Measurements from ENCODE around the gene GPR142.

GPR142 gene

GRCh38 chr17:74345433-74346241 is 21.7 kb upstream of the GPR142 start:
- peak; percentile 26 for DNase-seq

DNA sequence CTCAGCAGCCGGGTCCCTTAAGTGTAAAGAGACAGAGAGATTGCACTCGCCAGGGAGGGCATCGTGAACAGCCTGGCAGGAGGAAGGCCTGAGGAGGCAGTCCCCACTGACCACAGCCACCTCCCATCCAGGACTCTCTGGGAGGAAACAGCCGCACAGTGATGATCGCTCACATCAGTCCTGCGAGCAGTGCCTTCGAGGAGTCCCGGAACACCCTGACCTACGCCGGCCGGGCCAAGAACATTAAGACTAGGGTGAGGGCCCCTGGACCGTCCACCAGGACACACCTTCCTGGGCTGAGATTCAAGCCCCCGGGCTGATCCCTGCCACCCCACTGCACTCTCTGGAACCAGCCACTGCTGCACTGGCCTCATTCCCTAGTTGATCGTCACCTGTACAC is 19.7 kb upstream of the GPR142 start:
- no peak for DNase-seq

DNA sequence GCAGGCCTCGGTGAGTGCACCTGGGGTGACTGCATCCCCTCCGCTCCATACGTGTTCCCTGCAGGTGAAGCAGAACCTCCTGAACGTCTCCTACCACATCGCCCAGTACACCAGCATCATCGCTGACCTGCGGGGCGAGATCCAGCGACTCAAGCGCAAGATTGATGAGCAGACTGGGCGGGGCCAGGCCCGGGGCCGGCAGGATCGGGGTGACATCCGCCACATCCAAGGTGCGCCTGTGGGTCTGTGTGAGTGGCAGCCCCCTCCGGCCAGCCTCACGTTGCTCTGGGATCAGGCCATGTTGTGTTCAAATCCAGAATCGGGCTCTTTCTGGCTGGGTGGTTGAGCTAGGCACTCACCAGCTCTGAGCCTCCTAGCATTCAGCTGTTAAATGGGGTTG is 18.2 kb upstream of the GPR142 start:
- DNase-seq = no peak

GRCh38 chr17:74350486-74350885 is 16.8 kb upstream of the GPR142 start:
- DNase-seq = no peak

DNA sequence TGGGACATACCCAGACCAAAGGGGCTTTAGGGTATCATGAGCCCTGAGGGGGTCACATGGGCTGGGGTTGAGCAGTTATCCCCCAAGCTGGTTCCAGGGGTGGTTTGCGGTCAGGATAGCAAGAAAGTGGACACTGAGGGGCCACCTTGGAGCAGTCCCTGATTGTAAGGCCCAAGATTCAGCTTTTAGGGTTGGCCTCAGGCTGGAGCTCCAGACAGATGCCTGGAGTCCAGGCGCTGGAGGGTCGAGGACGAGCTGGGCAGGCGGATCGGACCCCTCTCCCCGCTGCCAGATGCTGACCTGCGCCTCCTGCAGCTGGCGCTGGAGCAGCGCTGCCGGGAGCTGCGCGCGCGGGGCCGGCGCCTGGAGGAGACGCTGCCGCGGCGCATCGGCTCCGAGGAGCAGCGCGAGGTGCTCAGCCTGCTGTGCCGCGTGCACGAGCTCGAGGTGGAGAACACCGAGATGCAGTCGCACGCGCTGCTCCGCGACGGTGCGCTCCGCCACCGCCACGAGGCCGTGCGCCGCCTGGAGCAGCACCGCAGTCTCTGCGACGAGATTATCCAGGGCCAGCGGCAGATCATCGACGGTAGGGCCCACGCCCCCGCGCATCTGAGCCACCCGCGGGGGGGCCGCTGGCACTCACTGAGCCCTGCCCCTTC is 15.6 kb upstream of the GPR142 start:
- no peak for DNase-seq

- DNase-seq = no peak
These were observed 13.8 kb upstream of the GPR142 start for GRCh38 chr17:74353446-74354060.

DNA sequence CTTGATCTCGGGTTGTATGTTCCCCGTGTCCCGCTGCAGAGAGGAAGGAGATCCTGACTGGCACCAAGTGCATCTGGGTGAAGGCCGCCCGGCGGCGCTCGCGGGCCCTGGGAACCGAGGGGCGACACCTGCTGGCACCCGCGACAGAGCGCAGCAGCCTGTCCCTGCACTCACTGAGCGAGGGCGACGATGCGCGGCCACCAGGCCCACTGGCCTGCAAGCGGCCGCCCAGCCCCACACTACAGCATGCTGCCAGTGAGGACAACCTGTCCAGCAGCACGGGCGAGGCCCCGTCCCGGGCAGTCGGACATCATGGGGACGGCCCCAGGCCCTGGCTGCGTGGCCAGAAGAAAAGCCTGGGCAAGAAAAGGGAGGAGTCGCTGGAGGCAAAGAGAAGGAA is 13.2 kb upstream of the GPR142 start:
- no peak for DNase-seq

GRCh38 chr17:74354561-74354960 is 12.7 kb upstream of the GPR142 start:
- no peak for DNase-seq

GRCh38 chr17:74355065-74355464 is 12.2 kb upstream of the GPR142 start:
- DNase-seq = no peak

DNA sequence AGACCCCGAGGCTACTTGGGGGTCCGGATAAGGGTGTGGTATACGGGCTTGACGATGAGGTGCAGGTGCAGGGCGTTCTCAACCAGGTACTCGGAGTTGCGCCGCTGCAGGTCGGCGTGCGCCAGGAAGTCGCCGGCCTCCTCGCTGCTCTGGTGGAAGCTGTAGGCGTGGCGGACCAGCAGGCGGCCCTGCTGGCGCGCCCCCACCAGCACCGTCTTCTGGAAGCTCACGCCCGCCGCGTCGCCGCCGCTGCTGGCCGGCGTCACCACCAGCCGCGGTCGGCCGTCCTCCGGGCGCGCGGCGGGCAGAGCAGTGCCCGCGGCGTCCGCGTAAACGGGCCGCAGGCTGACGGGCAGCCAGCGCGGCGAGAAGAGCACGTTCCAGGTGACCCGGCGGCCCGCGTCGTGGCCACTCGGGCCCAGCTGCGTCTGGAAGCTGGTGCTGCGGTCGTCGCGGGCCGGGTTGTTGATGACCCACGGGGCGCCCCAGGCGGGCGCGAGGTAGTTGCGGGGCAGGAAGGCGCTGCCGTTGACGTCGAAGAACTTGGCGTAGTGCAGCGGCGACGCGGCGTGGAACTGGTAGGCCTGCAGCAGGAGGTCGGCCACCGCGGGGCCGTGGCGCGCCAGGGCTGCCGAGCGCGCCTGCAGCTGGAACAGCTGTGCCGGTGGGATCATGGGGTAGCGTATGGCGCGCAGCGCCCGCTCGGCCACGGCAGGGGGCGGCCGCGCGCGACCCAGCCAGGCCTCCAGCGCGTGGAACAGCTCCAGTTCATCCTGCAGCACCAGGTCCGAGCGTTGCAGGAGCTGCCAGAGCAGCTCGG is 10.4 kb upstream of the GPR142 start:
- DNase-seq = no peak

GRCh38 chr17:74357466-74357809 is 9.9 kb upstream of the GPR142 start:
- no peak for DNase-seq

- no peak for DNase-seq
These were observed 8.6 kb upstream of the GPR142 start for GRCh38 chr17:74358697-74359096.

- DNase-seq = no peak
These were observed 7.4 kb upstream of the GPR142 start for GRCh38 chr17:74359916-74360315.

DNA sequence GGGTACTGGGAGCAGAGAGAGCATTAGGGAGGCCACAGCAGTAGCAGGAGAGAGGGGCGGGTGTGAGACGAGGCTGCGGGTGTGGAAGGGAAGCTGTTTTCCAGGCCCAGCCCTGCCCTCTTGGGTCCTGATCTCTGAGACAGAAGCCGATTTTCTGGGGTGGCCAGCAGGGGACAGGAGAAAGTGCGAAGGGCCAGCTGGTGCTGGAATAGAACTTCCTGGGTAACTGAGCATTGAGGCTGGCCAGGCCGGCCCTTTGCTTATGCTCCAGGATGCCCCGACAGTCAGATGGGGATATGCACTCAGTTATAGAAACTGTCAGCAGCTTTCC is 6.4 kb upstream of the GPR142 start:
- DNase-seq = no peak

GRCh38 chr17:74361230-74362068 is 5.9 kb upstream of the GPR142 start, which contains the start of gene BTBD17:
TSS of gene BTBD17 (minus strand) at chr17:74361868. CDS start at chr17:74361819, 49 bp downstream.
- peak; percentile 88 for DNase-seq

DNA sequence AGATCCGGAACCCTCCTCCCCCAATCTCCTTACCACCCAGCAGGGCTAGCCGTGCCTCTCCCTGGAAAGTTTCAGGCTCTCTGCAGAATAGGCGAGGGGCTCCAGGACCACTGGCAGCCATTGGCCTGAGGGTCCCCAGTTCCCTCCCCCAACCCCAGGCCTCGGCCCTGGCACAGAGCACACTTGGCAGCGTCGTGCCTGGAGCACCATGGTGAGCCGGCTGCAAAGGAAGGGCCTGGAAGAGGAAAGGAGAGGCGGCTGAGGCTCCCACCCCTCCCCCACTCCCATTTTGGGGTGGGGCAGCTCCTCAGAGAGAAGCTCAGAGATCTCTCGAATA is 5.3 kb upstream of the GPR142 start:
- no peak for DNase-seq

- DNase-seq = peak; percentile 72
These were observed 4.4 kb upstream of the GPR142 start for GRCh38 chr17:74362810-74363498.

- peak; percentile 68 for DNase-seq
These were observed 1.2 kb downstream of the GPR142 start for GRCh38 chr17:74368341-74369081.

GRCh38 chr17:74369221-74369620 is 1.9 kb downstream of the GPR142 start:
- peak; percentile 59 for DNase-seq

DNA sequence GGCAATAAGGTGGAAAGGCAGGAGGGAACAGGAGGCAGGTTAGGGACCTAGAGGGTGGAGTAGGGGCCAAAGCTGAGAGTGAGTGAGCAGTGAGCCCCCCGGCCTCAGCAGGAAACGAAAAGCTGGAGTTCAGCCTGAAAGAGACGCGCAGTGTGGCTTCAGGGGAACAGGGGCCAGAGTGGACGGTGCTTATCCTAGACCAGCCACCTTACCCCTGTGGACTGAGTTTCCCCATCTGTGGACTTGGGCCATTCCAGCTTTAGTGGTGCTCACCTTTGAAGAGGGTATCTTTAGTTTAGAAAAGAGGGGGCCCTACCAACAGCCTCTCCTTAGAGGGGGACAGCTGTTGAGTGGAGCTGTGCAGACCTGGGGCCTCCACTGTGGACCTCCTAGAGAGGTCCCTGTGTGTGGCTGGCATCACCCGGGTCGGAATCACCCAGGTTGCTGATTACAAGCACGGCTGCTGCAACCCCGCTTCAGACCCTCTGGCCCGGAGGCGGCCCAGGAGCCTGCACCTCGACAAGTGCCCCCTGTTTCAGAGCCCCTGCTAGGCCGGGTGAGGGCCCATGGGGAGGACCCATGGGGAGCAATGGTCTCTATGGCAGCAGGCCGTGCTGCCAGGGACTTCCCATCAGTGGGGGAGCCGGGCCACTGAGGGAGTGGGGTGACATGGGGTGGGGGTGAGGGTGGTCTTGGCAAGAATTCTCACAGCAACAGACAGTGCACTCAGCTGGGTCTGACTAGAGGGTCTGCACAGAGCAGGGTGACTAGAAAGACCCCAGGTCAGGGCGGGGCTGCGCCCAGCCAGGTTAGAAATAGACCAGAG is 2.6 kb downstream of the GPR142 start:
- DNase-seq = no peak
